CMK (cell line): ENCODE data around the gene DMBX1.

Experiments used
- DNase-seq: peaks from one replicate; pipeline ENCODE4 v3.0.0-alpha.2; 2010; ENCODE audit warnings: low read depth

DMBX1 gene

DNA sequence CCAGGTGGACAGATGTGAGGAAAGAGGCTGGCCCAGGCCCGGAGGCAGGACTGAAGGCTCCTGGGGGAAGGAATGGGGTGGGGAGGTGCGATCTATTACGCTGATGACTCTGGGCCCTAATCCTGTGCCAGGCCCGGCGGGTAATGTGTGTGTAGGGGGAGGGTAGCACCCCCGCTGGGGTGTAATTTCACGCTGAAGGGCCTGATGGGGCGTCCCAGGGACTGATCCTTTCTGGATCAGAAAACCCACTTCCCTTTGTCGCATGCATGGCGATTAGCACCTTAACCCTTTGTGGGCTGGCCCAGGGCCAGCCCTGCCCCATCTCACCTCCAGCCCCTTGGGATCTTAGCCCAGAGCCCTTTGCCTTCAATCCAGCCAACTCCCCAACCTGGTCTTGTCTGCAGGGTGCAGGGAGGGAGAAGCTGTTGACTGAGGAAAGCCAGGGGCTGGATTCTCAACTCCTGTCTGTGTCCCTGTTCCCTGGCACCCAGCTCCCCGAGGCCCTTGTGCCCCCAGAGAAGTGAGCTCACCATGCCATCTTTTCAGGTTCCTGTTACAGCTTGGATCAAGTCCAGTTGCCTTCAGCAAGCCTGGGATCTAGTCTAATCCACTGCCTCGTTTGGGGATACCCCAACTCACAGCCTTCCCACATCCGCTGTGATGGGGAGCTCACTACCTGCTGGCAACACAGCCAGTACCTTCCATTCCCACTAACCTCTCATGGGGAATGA is 35.8 kb downstream of the DMBX1 start:
- no peak for DNase-seq

DNA sequence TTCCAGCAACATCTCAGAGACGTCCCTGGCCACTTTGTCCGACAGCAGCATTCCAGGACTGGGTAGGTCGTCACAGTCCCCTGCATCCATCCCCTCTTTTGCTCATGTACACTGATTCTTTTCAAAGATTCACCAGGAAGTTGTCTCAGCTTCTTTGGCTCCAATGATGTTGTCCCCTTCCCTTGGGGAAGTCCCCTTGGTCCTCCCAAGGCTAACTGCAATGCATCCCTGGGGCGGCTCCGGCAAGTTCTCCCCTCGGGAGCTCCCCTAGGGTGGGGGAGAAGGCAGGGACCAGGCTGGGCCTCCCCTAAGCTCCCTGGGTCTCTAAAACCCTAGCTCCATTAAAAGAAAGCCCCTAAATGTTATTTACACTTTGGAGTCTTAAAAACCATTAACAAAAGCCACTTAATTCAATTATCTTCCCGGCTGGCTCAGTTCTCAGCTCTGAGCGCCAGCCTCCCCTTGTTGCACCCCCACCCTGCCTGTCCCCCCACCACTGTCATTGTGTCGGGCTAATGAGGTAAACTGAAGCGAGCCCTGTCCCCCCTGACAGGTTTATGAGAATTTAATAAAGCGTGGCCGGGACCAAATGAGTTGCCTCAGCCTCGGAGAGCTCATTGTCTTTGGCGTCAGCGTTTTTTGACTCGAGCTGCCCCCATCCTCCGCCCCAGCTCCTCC is 36.5 kb downstream of the DMBX1 start:
- DNase-seq, result no peak

DNA sequence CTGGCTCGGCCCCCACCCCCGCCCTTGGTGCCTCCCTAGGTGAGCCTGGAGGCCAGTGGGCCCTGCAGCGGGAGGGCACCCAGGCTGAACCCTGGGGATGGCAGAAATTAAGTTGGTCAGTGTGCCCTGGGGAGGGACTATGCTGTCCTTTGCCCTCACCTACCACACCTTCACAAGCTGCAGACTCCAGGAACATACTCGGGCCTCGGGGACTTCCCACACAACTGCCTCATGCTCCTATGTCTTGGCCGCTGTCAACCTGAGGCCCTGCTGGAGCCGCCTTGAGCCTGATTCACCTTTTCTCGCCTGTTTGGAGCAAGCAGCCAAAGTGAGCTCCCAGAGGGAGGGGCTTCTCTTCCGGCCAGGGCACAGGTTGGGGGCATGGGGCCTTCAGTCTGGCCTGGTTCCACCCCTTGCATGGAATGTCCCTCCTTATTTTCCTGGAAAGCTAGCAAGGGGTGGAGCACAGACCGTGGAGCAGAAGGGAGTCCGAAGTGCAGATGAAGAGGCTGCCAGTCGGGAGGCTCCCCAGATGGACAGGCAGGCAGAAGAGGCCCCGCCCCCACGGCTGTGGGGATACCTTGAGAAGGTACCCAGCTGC is 37.2 kb downstream of the DMBX1 start:
- no peak for DNase-seq

DNA sequence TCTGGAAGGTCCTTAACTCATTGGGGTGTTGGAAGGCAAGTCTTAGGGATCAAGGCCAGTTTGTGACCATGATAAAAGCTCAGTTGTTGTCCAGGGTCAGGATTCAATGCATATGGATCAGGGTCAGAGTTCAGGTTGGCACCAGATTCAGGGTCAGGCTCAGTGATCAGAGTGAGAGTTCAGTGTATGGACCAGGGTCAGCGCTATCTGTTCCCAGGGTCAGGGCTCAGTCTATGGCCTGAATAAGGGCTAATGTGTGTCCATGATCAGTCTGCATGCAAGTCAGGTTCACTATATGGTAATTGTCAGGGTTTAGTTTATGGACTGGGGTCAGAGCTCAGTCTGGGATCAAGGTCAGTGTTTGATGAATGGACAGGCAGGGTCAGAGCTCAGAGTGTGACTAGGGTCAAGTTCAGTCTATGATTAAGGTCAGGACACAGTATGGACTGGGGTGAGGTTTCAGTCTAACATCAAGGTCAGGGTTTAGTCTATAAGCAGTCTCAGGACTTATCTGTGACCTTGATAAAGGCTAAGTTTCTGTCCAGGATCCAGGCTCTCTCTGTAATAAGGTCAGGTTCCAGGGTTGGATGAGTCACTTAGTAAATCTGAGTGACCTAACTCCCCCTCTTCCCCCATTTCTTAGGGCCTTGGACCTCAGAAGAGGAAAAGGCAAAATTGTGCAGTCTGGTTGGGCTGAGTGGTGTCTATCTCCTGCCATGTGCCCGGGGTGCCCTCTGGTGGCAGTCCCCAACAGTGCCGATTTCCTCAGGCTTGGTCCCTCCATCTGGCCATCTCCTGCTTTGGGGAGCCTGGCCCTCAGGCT is 38.0 kb downstream of the DMBX1 start:
- peak; percentile 46 for DNase-seq

DNA sequence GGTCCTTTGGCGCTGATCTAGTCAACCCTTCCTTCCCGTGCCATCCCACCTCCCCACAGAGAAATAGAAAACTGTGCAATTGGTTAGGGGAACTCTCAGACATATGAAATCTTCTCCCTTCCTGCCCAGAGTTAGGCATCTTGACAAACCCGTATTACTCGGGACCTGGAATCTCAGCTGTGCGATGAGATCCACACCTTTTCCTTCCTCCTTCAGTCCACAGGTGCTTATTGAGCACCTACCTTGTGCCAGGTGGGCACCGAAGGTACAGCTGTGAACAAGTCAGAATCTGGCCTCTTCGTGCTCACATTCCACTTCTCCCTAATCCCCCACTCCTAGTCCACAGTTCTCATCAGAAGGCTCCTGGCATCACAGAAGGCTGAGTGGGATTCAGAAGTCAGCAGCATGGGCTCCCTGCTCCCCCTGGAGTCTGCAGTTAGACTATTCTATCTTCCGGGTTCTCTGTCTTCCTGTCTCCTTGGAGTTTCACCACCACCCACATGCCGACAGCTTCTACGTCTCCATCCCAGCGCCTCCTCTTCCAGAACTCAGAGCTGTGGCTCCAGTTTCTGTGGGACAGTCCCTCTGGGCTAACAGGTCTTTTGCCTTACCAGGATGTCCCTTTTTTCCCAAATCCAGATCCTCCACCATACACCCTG is 38.8 kb downstream of the DMBX1 start:
- no peak for DNase-seq

DNA sequence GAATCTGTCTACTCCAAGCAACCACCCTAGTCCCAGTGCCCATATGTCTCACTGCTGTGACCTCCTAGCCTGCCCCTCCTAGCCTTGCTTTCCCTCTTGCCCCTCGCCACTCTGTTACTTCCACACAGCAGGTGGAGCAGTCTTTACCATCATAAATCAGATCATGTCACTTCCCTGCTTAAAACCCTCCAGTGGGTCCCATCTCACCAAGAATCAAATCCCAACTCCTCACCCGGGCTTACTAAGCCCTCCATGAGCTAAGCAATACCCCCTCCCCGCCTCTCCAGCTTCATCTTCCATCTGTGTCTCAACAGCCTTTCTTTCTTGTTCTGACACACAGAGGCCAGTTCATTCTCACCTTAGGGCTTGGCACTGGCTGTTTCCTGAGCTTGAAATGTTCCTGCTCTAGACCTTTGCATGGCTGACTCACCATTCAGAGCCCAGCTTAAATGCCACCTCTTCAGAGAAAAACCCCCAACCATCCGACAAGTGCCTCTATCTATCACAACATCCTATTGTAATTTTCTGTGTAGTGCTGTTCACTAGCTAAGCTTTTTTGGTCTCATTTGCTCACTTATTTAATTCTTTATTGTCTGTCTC is 39.5 kb downstream of the DMBX1 start:
- DNase-seq, result no peak

DNA sequence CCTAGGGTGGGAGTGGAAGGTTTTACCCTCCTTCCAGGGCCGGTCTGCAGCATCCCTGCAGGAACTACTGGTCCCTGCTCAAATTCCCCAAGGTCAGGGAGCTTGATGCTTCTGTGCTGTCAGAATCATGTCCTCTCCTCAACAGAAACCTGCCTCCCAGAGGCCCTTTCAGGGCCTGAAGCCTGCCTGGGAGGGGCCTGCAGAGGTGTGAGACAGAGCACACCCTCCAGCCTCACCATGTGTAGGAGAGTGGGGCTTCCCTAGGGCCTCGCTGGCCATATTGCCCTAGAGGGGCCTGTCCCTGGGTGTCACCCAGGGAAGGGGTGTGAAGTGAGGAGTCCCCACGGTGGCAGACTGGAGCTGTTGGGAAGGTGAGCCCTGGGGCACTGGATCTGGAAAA is 40.7 kb downstream of the DMBX1 start:
- DNase-seq, result no peak

DNA sequence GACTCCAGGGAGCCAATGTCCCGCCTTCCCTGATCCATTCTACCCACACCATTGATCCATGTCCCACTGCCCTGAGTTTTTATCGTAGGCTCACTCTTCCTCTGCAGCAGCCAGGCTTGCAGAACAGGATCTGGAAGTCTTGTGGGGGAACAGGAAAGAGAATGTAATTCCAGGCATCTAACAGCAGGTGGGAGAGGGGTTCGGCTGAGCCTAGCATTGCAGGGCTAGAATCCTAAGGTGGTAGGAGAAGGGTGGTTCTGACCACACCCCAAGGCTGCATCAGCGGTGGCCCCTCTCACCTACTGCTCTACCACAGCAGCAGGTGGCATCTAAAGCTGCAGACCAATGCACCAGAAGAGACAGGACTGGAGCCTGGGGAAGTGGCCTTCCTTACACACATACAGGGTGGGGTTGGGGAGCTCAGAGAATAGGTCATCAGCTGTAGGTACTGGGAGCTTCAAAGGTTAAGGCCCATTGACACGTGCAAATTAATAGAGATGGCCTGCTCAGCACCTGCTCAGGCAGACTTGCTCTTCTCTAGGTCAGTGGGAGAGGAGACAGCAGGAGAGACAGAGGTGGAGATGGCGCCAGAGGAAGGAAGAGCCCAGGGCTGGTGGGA is 41.3 kb downstream of the DMBX1 start:
- DNase-seq, result no peak

DNA sequence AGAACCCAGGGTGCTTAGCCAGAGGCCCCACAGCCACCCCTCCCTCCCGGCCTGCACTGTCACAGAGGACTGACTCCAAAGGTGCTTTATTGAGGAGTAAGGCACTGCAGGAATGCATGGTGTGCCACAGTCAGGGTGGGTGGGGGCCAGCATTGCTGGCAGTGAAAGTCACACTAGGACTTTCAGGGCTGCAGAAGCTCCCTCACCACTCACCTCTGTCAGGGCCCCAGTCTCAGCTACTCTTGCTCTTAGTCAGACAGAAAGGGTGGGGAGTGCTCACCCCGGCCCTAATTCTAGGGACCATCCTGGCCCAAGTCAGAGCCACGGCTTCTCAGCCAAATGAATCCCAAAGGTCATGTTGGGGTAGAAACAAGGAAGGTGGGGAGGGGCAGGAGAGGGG is 42.5 kb downstream of the DMBX1 start:
- no peak for DNase-seq

DNA sequence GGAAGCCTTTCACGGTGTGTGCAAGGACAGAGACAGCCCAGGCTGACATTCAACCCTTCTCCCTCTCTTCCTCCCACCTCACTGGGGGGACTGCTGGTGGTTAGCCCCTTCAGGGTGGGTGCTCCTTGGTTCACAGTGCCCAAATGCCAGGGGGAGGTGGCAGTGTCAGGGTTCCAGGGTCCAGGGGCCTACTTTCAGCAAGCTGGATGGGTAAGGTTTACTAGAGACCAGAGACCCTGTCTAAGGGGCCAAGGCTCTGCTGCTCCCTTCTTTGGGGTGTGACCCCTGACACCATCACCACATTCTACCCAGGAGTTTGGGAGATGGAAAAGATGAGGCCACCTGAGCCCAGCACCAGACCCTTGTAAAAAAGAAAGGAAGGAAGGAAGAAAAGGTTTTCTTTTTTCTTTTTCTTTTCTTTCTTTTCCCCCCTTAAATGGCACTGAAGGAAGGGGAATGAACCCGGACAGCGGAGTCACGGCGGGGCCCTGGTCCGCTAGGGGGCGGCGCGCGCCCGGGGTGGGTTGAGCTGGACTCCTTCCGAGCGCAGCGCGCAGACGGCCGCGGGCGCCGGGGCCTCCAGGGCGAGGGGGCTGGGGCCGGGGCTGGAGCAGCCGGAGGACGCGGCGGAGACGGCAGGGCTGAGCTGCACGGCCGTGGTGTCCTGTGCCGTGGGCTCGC is 43.0 kb downstream of the DMBX1 start:
- DNase-seq, result peak; percentile 27

DNA sequence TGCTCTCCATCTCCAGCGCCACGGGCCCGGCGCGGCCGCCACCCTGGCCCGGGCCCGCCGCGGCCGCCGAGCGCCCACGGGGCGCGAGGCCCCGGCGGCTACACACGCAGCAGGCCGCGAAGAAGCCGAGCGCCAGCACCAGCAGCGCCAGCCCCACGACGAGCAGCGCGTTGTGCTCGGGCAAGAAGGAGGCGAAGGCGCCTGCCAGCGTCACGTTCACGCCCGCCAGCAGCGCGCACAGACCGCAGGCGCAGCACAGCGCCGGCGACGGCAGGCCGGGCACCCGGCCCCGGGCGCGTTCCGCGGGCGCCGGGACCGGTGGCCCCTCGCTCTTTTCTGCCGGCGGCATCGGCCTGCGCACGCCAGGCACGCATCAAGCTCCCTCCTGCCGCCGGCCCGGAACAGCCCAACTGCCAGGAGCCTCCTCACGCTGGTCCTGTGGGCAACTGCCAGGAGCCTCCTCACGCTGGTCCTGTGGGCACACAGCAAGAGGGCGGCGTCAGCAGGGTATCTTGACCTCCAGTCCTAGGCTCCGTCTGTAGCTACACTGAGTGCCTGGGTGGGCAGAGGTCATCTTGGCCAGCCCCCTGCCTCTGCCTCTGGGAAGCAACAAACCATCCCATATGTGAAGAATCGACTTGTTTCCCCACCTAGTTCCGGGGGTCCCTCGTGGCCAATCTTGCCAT is 43.7 kb downstream of the DMBX1 start:
- DNase-seq, result no peak

DNA sequence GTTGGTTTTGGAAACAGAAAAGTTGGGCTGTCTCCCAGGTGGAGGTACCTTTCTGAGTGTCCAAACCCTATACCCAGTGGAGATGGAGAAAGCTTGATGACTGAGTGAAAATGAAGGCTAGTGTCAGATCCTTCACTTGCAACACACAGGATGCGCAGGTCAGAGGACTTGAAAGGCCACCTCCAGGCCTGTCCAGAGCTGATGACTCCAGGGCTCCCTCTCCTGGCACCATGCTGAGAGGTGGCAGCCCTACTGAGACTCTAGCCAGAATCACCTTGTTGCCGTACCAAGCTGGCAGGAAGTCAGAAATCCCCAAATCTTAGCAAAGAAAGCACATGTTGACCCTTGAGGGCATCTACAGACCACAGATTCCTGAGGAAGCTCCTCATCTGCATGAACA is 45.4 kb downstream of the DMBX1 start:
- DNase-seq, result no peak

DNA sequence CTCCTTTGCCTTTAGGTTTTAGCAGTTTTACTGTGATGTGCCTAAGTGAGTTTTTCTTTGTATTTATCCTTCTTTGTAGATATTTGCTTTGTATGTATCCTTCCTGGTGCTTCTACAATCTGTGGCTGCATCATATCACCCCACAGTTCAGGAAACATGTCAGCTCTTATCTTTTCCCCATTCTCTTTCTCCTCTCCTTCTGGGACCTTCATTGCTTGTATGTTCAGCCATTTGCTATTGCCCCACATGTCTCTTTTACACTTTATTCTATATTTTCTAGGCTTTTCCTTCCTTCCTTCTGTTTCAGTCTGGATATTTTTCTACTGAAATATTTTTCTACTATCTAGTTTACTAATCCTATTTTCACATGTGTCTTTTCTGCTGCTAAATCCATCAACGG is 46.9 kb downstream of the DMBX1 start:
- DNase-seq, result no peak

DNA sequence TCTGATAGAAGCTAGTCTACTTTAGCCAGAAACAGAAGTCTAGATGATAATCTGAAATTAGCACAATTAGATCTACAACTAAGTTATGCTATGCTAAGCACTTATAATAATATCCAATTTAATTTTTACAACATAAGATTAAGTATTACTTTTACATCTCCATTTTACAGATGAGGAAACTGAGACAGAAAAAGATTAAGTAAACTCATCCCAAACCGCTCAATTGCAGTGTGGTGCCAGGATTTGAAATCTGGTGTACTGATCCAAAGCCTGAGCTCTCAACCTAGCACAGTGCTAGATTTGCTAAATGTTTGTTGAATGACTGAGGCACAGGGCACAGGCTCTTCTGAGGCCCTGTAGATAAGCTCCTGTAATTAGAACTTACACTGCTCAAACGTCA is 48.0 kb downstream of the DMBX1 start:
- DNase-seq, result no peak

DNA sequence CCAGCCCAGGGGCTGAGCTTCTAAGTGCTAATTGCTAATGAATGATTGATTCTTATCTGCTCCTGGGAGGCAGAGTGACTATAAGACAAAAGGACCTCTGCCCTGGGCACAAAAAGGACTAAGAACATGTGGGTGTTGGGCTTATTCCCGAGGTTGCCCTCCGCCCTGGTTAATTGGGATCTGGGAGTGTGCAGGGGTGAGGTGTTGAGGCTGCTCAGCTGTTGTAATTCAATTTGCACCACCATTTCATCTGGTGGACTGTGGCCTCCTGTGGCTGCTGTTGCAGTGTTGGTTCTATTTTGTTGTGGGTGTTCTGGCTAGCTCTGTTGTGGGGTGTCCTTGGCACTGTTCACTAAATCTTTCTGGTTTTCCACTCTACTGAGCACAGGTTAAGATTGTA is 48.5 kb downstream of the DMBX1 start:
- DNase-seq, result no peak
